HCT116 (cell line): ENCODE data around the gene CHRNG. TPM values are rescaled to one million over a fixed set of nuclear protein-coding genes. Genes with fewer than 3 reads are reported as not detected.

Experiments used
- ATAC-seq: fragments of 200-7000 bp; cut with Tn5 transposase; 2 replicates; pipeline ENCODE4 v1.9.1; 2020; ENCODE audit warnings: mild to moderate bottlenecking, moderate library complexity
- BruUV-seq: library from RNA; stranded (reverse); fragments of 400-500 nt; replicated peaks from 2 replicates; lab custom pipeline; 2021; lab: Mats Ljungman, UMichigan
- CTCF ChIA-PET: fragments of 300-600 bp; sonication (Branson Sonifier 250); formaldehyde crosslinking; loops from one replicate; lab custom pipeline; 2021; ENCODE audit warnings: antibody characterized with exemption; lab: Charles Lee
- POLR2A ChIA-PET: fragments of 300-600, 350-600 bp; sonication (Branson Sonifier 250); formaldehyde crosslinking; loops from one replicate; lab custom pipeline; 2021; ENCODE audit warnings: antibody characterized with exemption; lab: Charles Lee
- RAD21 ChIA-PET, 2 experiments: fragments of 300-600 bp; sonication (Branson Sonifier 250); formaldehyde crosslinking; loops; one replicate each; lab custom pipeline; 2023; ENCODE audit warnings: low total read pairs in 2 of 2; ENCODE audit not compliant: uncharacterized antibody in 2 of 2, unreplicated experiment in 2 of 2, low non-redundant PET in 1 of 2; lab: Charles Lee
- DNase-seq: peaks from one replicate; pipeline ENCODE4 v3.0.0-alpha.2; 2010; ENCODE audit warnings: low read depth, low spot score
- H2AFZ ChIP-seq: fragments of 200-600 bp; shearing (Covaris generic), sonication (generic); 2 replicates; pipeline ENCODE4 v1.6.1; 2017; ENCODE audit warnings: low read depth, mixed run types, mixed read lengths, antibody characterized with exemption, low read length; ENCODE audit not compliant: poor library complexity, severe bottlenecking
- H3K27ac ChIP-seq: 2 replicates; pipeline ENCODE4 v1.5.1; 2012; ENCODE audit warnings: low read depth, low read length
- H3K27me3 ChIP-seq: fragments of 200-600 bp; sonication (generic); 2 replicates; pipeline ENCODE4 v1.6.1; 2016; ENCODE audit warnings: mixed run types, low read length, mixed read lengths; ENCODE audit not compliant: insufficient read depth
- H3K36me3 ChIP-seq, 2 experiments: fragments of 200-500 bp in 1 of 2; fragments of 200-600 bp in 1 of 2; sonication (Bioruptor generic) in 1 of 2; sonication (generic) in 1 of 2; 2 replicates each; pipeline versions ENCODE4 v1.5.1 to v1.6.1; 2014 to 2016; ENCODE audit warnings: low read length in 2 of 2, inconsistent platforms in 1 of 2, mixed read lengths in 1 of 2, mixed run types in 1 of 2; ENCODE audit not compliant: insufficient read depth in 2 of 2, control insufficient read depth in 1 of 2
- H3K4me1 ChIP-seq, 2 experiments: fragments of 200-600 bp in 1 of 2; sonication (generic) in 1 of 2; 2 replicates each; pipeline versions ENCODE4 v1.5.1 to v1.6.1; 2012 to 2017; ENCODE audit warnings: low read length in 2 of 2, inconsistent platforms in 1 of 2, mild to moderate bottlenecking in 1 of 2, mixed read lengths in 1 of 2, mixed run types in 1 of 2, moderate library complexity in 1 of 2; ENCODE audit not compliant: insufficient read depth in 2 of 2, control insufficient read depth in 1 of 2
- H3K4me2 ChIP-seq: fragments of 200-600 bp; sonication (generic); 2 replicates; pipeline ENCODE4 v1.6.1; 2017; ENCODE audit warnings: mixed run types, low read length, mixed read lengths
- H3K4me3 ChIP-seq, 2 experiments: fragments of 200-600 bp in 1 of 2; sonication (generic) in 1 of 2; replicated peaks in 1 of 2; 2 replicates each; pipeline ENCODE4 v1.5.1; 2011 to 2016; ENCODE audit warnings: low read length in 2 of 2, control low read depth in 1 of 2, low read depth in 1 of 2, mild to moderate bottlenecking in 1 of 2, mixed read lengths in 1 of 2, mixed run types in 1 of 2
- H3K79me2 ChIP-seq: fragments of 200-600 bp; sonication (generic); 2 replicates; pipeline ENCODE4 v1.6.1; 2017; ENCODE audit warnings: mild to moderate bottlenecking, mixed run types, low read length, moderate library complexity, mixed read lengths; ENCODE audit not compliant: insufficient read depth
- H3K9ac ChIP-seq: fragments of 200-600 bp; sonication (generic); 2 replicates; pipeline ENCODE4 v1.6.1; 2016; ENCODE audit warnings: low read length, mixed read lengths
- H3K9me2 ChIP-seq: fragments of 200-600 bp; sonication (generic), shearing (Covaris generic); 2 replicates; pipeline ENCODE4 v1.6.1; 2017; ENCODE audit warnings: mixed run types, mild to moderate bottlenecking, moderate library complexity; ENCODE audit not compliant: insufficient read depth
- H3K9me3 ChIP-seq, 2 experiments: fragments of 200-500 bp in 1 of 2; fragments of 200-600 bp in 1 of 2; sonication (Bioruptor generic) in 1 of 2; sonication (generic) in 1 of 2; 2 replicates each; pipeline ENCODE4 v1.6.1; 2014 to 2017; ENCODE audit warnings: low read length in 2 of 2, mixed read lengths in 2 of 2, inconsistent platforms in 1 of 2, low read depth in 1 of 2, mild to moderate bottlenecking in 1 of 2, mixed run types in 1 of 2, moderate library complexity in 1 of 2; ENCODE audit not compliant: control insufficient read depth in 1 of 2, insufficient read depth in 1 of 2
- H4K20me1 ChIP-seq: fragments of 200-600 bp; sonication (generic), shearing (Covaris generic); 2 replicates; pipeline ENCODE4 v1.6.1; 2017; ENCODE audit warnings: mixed run types, mild to moderate bottlenecking, moderate library complexity; ENCODE audit not compliant: insufficient read depth
- CBX3 ChIP-seq: IDR thresholded peaks from 2 replicates; pipeline ENCODE4 v1.6.1; 2012; ENCODE audit warnings: low read depth
- EGR1 ChIP-seq: IDR thresholded peaks from 2 replicates; pipeline ENCODE4 v1.6.1; 2012; ENCODE audit warnings: low read depth
- POLR2A ChIP-seq: IDR thresholded peaks from 2 replicates; pipeline ENCODE4 v1.7.0; 2011; ENCODE audit warnings: borderline replicate concordance; ENCODE audit not compliant: insufficient read depth, insufficient read length; ENCODE audit errors: extremely low read depth
- RAD21 ChIP-seq: IDR thresholded peaks from 2 replicates; pipeline ENCODE4 v1.6.1; 2012; ENCODE audit warnings: low read depth, mild to moderate bottlenecking
- SIN3A ChIP-seq: IDR thresholded peaks from 2 replicates; pipeline ENCODE4 v1.6.1; 2012; ENCODE audit warnings: low read depth
- ZFX ChIP-seq: fragments of 450-650 bp; IDR thresholded peaks from 2 replicates; pipeline ENCODE4 v1.6.1; 2017
- intact Hi-C: fragments of 100-400 bp; cut with micrococcal nuclease; formaldehyde crosslinking; loops from 2 replicates; pipeline ENCODE4 v1.10.0; 2022
- total RNA-seq: library from RNA; stranded (reverse); gene quantifications from one replicate; pipeline ENCODE4 v1.2.1, GENCODE V29; 2021; ENCODE audit not compliant: unreplicated experiment
- TF ChIP-seq, protein P1 (sequence below): IDR thresholded peaks from 2 replicates; pipeline ENCODE4 v1.6.1; 2012; ENCODE audit warnings: low read depth
- TF ChIP-seq, protein P2 (sequence below), 3 experiments: fragments of 200-600 bp in 1 of 3; sonication (generic) in 1 of 3; IDR thresholded peaks in 2 of 3; conservative IDR thresholded peaks in 1 of 3; 2 replicates each; pipeline ENCODE4 v1.5.1; 2012 to 2017; ENCODE audit warnings: low read depth in 2 of 3, low read length in 2 of 3, antibody characterized with exemption in 1 of 3, borderline replicate concordance in 1 of 3, control low read depth in 1 of 3, mild to moderate bottlenecking in 1 of 3, mixed read lengths in 1 of 3, mixed run types in 1 of 3, moderate library complexity in 1 of 3; ENCODE audit not compliant: insufficient read depth in 1 of 3
- TF ChIP-seq, protein P3 (sequence below): IDR thresholded peaks from 2 replicates; pipeline ENCODE4 v1.6.1; 2012

CHRNG gene
- total RNA-seq, 1 experiment from 2014 or later: not detected

DNA sequence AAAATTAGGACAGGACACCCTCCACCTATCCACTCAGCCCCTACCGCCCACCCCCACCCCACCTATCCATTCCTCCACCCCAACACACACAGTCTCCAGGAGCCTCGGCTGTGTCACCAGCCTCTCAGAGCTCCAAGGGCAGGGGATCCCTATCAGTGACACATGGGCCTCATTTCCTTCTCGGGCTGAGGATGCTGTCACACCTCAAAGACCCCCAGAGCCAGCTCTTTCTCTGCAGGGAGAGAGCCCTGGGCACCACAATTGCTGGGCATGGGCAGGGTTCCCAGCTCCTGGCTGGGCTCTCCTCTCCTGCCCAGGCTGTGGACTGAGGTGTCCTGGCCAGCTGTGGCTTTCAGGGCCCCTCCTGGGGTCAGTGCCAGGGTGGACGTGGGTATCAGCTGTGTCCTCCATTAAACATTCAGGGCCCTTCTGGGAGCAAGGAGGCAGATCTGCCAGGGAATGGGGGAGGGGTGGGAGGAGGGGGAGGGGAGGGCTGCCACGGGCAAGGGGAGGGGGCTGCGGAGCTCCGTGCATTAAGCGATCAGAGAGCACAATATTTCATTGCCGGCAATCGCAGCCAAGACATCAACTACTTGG is 37.6 kb upstream of the CHRNG start:
- no TSS peak for BruUV-seq
- Histone ChIP-seq H3K4me1 (no peaks in the 10 kb centered on the region), H2AFZ (no peak overlapping the region), H3K9me3 (no peaks in the 10 kb centered on the region), H3K4me2 (no peak overlapping the region), H3K9me2 (no peaks in the 10 kb centered on the region), H3K27ac (no peak overlapping the region), H4K20me1 (no peaks in the 10 kb centered on the region), H3K79me2 (no peaks in the 10 kb centered on the region), H3K9ac (no peak overlapping the region), H3K4me3 (no peak overlapping the region), H3K27me3 (no peaks in the 10 kb centered on the region), H3K36me3 (no peaks in the 10 kb centered on the region)
- no peak for DNase-seq
- TF ChIP-seq SIN3A (no peak), ZFX (no peak), POLR2A (no peak), EGR1 (no peak), CBX3 (no peak), RAD21 (no peak)
- TF ChIP-seq, protein P1, sequence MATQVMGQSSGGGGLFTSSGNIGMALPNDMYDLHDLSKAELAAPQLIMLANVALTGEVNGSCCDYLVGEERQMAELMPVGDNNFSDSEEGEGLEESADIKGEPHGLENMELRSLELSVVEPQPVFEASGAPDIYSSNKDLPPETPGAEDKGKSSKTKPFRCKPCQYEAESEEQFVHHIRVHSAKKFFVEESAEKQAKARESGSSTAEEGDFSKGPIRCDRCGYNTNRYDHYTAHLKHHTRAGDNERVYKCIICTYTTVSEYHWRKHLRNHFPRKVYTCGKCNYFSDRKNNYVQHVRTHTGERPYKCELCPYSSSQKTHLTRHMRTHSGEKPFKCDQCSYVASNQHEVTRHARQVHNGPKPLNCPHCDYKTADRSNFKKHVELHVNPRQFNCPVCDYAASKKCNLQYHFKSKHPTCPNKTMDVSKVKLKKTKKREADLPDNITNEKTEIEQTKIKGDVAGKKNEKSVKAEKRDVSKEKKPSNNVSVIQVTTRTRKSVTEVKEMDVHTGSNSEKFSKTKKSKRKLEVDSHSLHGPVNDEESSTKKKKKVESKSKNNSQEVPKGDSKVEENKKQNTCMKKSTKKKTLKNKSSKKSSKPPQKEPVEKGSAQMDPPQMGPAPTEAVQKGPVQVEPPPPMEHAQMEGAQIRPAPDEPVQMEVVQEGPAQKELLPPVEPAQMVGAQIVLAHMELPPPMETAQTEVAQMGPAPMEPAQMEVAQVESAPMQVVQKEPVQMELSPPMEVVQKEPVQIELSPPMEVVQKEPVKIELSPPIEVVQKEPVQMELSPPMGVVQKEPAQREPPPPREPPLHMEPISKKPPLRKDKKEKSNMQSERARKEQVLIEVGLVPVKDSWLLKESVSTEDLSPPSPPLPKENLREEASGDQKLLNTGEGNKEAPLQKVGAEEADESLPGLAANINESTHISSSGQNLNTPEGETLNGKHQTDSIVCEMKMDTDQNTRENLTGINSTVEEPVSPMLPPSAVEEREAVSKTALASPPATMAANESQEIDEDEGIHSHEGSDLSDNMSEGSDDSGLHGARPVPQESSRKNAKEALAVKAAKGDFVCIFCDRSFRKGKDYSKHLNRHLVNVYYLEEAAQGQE: no peak
- TF ChIP-seq, protein P2, sequence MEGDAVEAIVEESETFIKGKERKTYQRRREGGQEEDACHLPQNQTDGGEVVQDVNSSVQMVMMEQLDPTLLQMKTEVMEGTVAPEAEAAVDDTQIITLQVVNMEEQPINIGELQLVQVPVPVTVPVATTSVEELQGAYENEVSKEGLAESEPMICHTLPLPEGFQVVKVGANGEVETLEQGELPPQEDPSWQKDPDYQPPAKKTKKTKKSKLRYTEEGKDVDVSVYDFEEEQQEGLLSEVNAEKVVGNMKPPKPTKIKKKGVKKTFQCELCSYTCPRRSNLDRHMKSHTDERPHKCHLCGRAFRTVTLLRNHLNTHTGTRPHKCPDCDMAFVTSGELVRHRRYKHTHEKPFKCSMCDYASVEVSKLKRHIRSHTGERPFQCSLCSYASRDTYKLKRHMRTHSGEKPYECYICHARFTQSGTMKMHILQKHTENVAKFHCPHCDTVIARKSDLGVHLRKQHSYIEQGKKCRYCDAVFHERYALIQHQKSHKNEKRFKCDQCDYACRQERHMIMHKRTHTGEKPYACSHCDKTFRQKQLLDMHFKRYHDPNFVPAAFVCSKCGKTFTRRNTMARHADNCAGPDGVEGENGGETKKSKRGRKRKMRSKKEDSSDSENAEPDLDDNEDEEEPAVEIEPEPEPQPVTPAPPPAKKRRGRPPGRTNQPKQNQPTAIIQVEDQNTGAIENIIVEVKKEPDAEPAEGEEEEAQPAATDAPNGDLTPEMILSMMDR (IDR thresholded peaks at IDR 0.05 in 2 of 3, conservative IDR thresholded peaks at IDR 0.05 in 1 of 3; ENCODE audit: borderline replicate concordance in 1 of 3, insufficient read depth in 1 of 3, low read depth in 2 of 3, low read length in 2 of 3): no peak
- TF ChIP-seq, protein P3, sequence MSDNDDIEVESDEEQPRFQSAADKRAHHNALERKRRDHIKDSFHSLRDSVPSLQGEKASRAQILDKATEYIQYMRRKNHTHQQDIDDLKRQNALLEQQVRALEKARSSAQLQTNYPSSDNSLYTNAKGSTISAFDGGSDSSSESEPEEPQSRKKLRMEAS: no peak
- ChIA-PET RAD21 (no interaction called here), POLR2A (interaction anchor here (0.7 kb wide), 1 partner anchor 27 kb away, joined by 3 read pairs; no protein-coding TSS in a partner anchor), CTCF (interaction anchor here (0.6 kb wide), 1 partner anchor 12 kb away, joined by 3 read pairs; no protein-coding TSS in a partner anchor)
- ATAC-seq: no peak
- intact Hi-C loops: no loop called here
